ENCODE data around the gene IL17C. TPM values are rescaled to one million over a fixed set of nuclear protein-coding genes. Genes with fewer than 3 reads are reported as not detected.

The IL17C gene
- total and polyA plus RNA-seq, 9 of the 15 experiments (the other 6 are each of a cell fraction or from before 2014, with no cell fraction given): not detected

DNA sequence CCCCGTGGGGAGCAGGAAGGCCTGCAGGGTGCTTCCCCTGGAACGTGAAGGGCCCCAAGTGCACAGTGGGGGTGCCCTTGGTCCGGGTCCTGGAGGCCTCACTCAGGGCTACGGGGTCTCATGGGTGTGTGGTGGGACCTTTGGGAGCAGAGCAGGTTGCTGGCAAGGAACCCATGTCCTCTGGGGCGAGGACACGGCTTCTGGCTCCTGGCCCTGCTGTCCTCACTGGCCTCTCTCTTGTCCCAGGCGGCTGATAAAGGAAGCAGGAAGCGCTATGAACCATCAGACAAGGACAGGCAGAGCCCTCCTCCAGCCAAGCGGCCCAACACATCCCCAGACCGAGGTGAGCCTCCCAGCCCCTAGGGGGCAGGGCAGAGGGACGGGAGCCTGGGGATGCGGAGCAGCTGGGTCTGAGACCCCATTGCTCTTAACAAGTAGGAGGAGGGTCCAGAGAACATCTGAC is 9.8 kb upstream of the IL17C start (continued):
- TF ChIP-seq ZZZ3 (IDR thresholded peaks at IDR 0.05) (no peak), ARID4B (CRISPR knock-in tag; IDR thresholded peaks at IDR 0.05) (0 out of 2 replicates have a peak, but pooled peaks have one; percentile 48), KLF16 (IDR thresholded peaks at IDR 0.05) (no peak), POLR2B (IDR thresholded peaks at IDR 0.05; ENCODE audit: low read depth, partially characterized antibody) (no peak), ZBTB7A (IDR thresholded peaks at IDR 0.05; ENCODE audit: borderline replicate concordance, control insufficient read depth, low read depth, low read length) (peak; percentile 67; the same call in 1 of the 2 replicates), ZNF3 (CRISPR knock-in tag; IDR thresholded peaks at IDR 0.05) (no peak), MCM5 (IDR thresholded peaks at IDR 0.05; ENCODE audit: low read depth) (no peak), ZNF77 (CRISPR knock-in tag; IDR thresholded peaks at IDR 0.05) (no peak), RCOR1 (IDR thresholded peaks at IDR 0.05; ENCODE audit: borderline replicate concordance in 1 of 2, low read depth in 2 of 2, low read length in 2 of 2) (peak; percentile 46 to 97; a peak in 3 of 4 replicates), RBM14 (IDR thresholded peaks at IDR 0.05; ENCODE audit: borderline replicate concordance, insufficient read depth, low read depth, low read length) (no peak), TRIM28 (IDR thresholded peaks at IDR 0.05) (no peak), ZFX (CRISPR knock-in tag; IDR thresholded peaks at IDR 0.05) (peak; percentile 34; the same call in 1 of the 2 replicates), ARID1B (IDR thresholded peaks at IDR 0.05) (peak; percentile 43; the same call in 1 of the 2 replicates), SMAD2 (IDR thresholded peaks at IDR 0.05; ENCODE audit: low read depth, low read length) (no peak), MAZ (CRISPR knock-in tag; conservative IDR thresholded peaks at IDR 0.05 in 1 of 2, IDR thresholded peaks at IDR 0.05 in 1 of 2) (peak; percentile 32 to 83; a peak in 2 of 4 replicates), ZFP36 (IDR thresholded peaks at IDR 0.05; ENCODE audit: low read depth, low read length, partially characterized antibody) (no peak), ZNF197 (CRISPR knock-in tag; IDR thresholded peaks at IDR 0.05; ENCODE audit: low read depth) (no peak), CBFA2T2 (conservative IDR thresholded peaks at IDR 0.05) (no peak)
- TF ChIP-seq, protein P1, sequence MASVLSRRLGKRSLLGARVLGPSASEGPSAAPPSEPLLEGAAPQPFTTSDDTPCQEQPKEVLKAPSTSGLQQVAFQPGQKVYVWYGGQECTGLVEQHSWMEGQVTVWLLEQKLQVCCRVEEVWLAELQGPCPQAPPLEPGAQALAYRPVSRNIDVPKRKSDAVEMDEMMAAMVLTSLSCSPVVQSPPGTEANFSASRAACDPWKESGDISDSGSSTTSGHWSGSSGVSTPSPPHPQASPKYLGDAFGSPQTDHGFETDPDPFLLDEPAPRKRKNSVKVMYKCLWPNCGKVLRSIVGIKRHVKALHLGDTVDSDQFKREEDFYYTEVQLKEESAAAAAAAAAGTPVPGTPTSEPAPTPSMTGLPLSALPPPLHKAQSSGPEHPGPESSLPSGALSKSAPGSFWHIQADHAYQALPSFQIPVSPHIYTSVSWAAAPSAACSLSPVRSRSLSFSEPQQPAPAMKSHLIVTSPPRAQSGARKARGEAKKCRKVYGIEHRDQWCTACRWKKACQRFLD (CRISPR knock-in tag; IDR thresholded peaks at IDR 0.05): no peak
- TF ChIP-seq, protein P2, sequence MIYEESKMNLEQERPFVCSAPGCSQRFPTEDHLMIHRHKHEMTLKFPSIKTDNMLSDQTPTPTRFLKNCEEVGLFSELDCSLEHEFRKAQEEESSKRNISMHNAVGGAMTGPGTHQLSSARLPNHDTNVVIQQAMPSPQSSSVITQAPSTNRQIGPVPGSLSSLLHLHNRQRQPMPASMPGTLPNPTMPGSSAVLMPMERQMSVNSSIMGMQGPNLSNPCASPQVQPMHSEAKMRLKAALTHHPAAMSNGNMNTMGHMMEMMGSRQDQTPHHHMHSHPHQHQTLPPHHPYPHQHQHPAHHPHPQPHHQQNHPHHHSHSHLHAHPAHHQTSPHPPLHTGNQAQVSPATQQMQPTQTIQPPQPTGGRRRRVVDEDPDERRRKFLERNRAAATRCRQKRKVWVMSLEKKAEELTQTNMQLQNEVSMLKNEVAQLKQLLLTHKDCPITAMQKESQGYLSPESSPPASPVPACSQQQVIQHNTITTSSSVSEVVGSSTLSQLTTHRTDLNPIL (CRISPR knock-in tag; IDR thresholded peaks at IDR 0.05): no peak

Data from K562 (cell line).